MM.1S (cell line): ENCODE results near the gene COL5A2.

Experiments
- DNase-seq: peaks from one replicate; pipeline ENCODE4 v3.0.0-alpha.2; 2015
- H2AFZ ChIP-seq: fragments of 300-600 bp; sonication (generic); 2 replicates; pipeline ENCODE4 v1.6.0; 2016; ENCODE audit warnings: antibody characterized with exemption, low read length
- H3F3A ChIP-seq: fragments of 300-600 bp; sonication (generic); 2 replicates; pipeline ENCODE4 v1.6.1; 2016; ENCODE audit warnings: mild to moderate bottlenecking, antibody characterized with exemption, low read length, moderate library complexity, mixed read lengths; ENCODE audit not compliant: insufficient read depth
- H3K27ac ChIP-seq: fragments of 300-600 bp; sonication (generic); 2 replicates; pipeline ENCODE4 v1.5.1; 2016; ENCODE audit warnings: mild to moderate bottlenecking, low read length
- H3K27me3 ChIP-seq: fragments of 300-600 bp; sonication (generic); replicated peaks from 2 replicates; pipeline ENCODE4 v1.6.0; 2016; ENCODE audit warnings: low read length; ENCODE audit not compliant: insufficient read depth
- H3K36me3 ChIP-seq: fragments of 300-600 bp; sonication (generic); replicated peaks from 2 replicates; pipeline ENCODE4 v1.6.1; 2016; ENCODE audit warnings: mild to moderate bottlenecking, low read length, mixed read lengths; ENCODE audit not compliant: insufficient read depth
- H3K4me1 ChIP-seq: fragments of 300-600 bp; sonication (generic); 2 replicates; pipeline ENCODE4 v1.6.1; 2016; ENCODE audit warnings: low read length, mixed read lengths
- H3K4me2 ChIP-seq: fragments of 300-600 bp; sonication (generic); 2 replicates; pipeline ENCODE4 v1.6.0; 2016; ENCODE audit warnings: low read depth, low read length
- H3K4me3 ChIP-seq: fragments of 300-600 bp; sonication (generic); 2 replicates; pipeline ENCODE4 v1.5.1; 2016; ENCODE audit warnings: low read length, mixed read lengths
- H3K79me2 ChIP-seq: fragments of 300-600 bp; sonication (generic); 2 replicates; pipeline ENCODE4 v1.6.1; 2016; ENCODE audit warnings: mixed run types, low read length, mixed read lengths
- H3K9ac ChIP-seq: fragments of 300-600 bp; sonication (generic); 2 replicates; pipeline ENCODE4 v1.6.1; 2016; ENCODE audit warnings: low read length, mixed read lengths
- H3K9me2 ChIP-seq: fragments of 300-600 bp; sonication (generic); replicated peaks from 2 replicates; pipeline ENCODE4 v1.6.1; 2016; ENCODE audit warnings: mild to moderate bottlenecking, low read length, mixed read lengths; ENCODE audit not compliant: insufficient read depth
- H3K9me3 ChIP-seq: fragments of 300-600 bp; sonication (generic); replicated peaks from 2 replicates; pipeline ENCODE4 v1.6.1; 2016; ENCODE audit warnings: mild to moderate bottlenecking, low read length, mixed read lengths; ENCODE audit not compliant: insufficient read depth
- H4K20me1 ChIP-seq: fragments of 300-600 bp; sonication (generic); 2 replicates; pipeline ENCODE4 v1.6.1; 2016; ENCODE audit warnings: mild to moderate bottlenecking, low read length, moderate library complexity, mixed read lengths; ENCODE audit not compliant: insufficient read depth
- CTCF ChIP-seq: fragments of 300-600 bp; sonication (generic); IDR thresholded peaks from 2 replicates; pipeline ENCODE4 v1.5.1; 2016; ENCODE audit warnings: antibody characterized with exemption, low read length, mixed read lengths
- EZH2 ChIP-seq: fragments of 300-600 bp; sonication (generic); optimal IDR thresholded peaks from 2 replicates; pipeline ENCODE3; 2017; ENCODE audit warnings: low read depth, mild to moderate bottlenecking, antibody characterized with exemption, low read length, mixed read lengths
- EZH2phosphoT487 ChIP-seq: fragments of 300-600 bp; sonication (generic); IDR thresholded peaks from 2 replicates; pipeline ENCODE4 v1.6.1; 2018; ENCODE audit warnings: antibody characterized with exemption, low read length

Gene COL5A2

DNA sequence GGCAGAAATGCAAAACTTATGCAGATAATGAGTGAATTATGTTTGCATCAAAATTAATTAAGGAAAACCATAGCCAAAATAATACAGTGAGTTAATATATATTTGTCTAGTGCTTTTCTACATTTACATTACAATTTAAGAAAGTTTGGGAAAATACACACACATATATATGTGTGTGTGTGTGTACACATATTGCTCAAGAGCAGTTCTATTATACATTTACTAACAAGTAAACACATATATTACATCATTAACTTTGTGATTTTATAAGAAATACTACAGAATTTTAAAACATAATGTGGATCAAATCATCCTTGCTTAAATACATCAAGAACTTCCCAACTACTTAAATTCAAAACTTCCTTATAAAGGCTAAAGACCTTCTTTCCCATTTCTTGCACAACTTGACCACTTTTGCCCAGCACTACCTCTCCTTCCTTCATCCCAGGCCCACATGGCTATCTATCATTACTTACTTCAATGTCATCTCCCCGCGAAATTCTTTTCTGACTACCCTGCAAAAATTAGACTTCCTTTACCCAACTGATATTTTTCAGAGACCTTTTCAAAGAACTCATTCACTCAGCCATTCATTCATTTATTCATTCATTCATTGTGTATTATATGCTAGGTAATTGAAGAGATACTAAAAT, 68.4 kb downstream of the COL5A2 start:
- no peaks in the 10 kb centered on the region for H3K9me2 ChIP-seq
- DNase-seq: no peak
- H3K4me2 ChIP-seq: no peak overlapping the region
- TF ChIP-seq EZH2 (no peak), EZH2phosphoT487 (no peak), CTCF (no peak)
- H4K20me1 ChIP-seq: no peaks in the 10 kb centered on the region
- H3F3A ChIP-seq: no peaks in the 10 kb centered on the region
- no peak overlapping the region for H2AFZ ChIP-seq
- H3K27me3 ChIP-seq: no peaks in the 10 kb centered on the region
- no peaks in the 10 kb centered on the region for H3K36me3 ChIP-seq
- H3K27ac ChIP-seq: no peak overlapping the region
- no peaks in the 10 kb centered on the region for H3K4me1 ChIP-seq
- no peak overlapping the region for H3K4me3 ChIP-seq
- no peaks in the 10 kb centered on the region for H3K9me3 ChIP-seq
- no peaks in the 10 kb centered on the region for H3K79me2 ChIP-seq
- H3K9ac ChIP-seq: no peak overlapping the region

DNA sequence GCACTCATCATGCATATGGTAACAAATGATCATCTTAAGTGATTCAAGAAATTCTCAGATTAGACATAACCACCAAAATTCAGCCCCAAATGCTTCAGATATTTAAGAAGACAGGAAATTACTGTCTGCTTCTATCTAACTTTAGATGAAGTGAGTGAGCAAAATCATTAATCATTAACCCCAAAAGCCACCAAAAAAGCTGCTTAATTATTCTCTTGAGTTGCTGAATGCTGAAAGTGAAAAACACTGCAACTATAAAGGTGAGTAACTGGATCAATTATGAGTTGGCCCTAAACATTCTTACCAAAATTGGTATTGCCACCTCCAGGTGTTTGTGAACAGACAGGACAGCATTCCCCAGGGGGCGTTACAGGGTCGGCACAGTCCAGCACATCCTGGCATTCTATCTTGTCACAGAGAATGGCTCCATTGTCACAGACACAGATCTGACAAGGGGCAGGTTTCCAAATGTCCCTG, 69.6 kb downstream of the COL5A2 start:
- Histone ChIP-seq H3K9me3 (no peaks in the 10 kb centered on the region), H3F3A (no peaks in the 10 kb centered on the region), H3K36me3 (no peaks in the 10 kb centered on the region), H3K79me2 (no peaks in the 10 kb centered on the region), H3K27ac (no peak overlapping the region), H3K4me2 (no peak overlapping the region), H2AFZ (no peak overlapping the region), H3K27me3 (no peaks in the 10 kb centered on the region), H3K4me3 (no peak overlapping the region), H3K9ac (no peak overlapping the region), H4K20me1 (no peaks in the 10 kb centered on the region), H3K9me2 (no peaks in the 10 kb centered on the region), H3K4me1 (no peaks in the 10 kb centered on the region)
- TF ChIP-seq EZH2phosphoT487: no peak
- no peak for TF ChIP-seq CTCF
- no peak for TF ChIP-seq EZH2
- no peak for DNase-seq

- Histone ChIP-seq H3K9me2 (no peaks in the 10 kb centered on the region), H3K27ac (no peak overlapping the region), H3K36me3 (no peaks in the 10 kb centered on the region), H3F3A (no peaks in the 10 kb centered on the region), H3K4me2 (no peak overlapping the region), H3K9ac (no peak overlapping the region), H2AFZ (no peak overlapping the region), H4K20me1 (no peaks in the 10 kb centered on the region), H3K4me1 (no peaks in the 10 kb centered on the region), H3K79me2 (no peaks in the 10 kb centered on the region), H3K9me3 (no peaks in the 10 kb centered on the region), H3K4me3 (no peak overlapping the region), H3K27me3 (no peaks in the 10 kb centered on the region)
- TF ChIP-seq EZH2 (no peak), EZH2phosphoT487 (no peak), CTCF (no peak)
- DNase-seq: no peak
These were observed 74.6 kb downstream of the COL5A2 start for GRCh38 chr2:189104934-189105333.
